Lung (tissue), 16 donors: ENCODE measurements around the gene PCIF1. TPM values are rescaled to one million over a fixed set of nuclear protein-coding genes. Genes with fewer than 3 reads are reported as not detected.
A peak's percentile ranks its signal among the peaks of the same experiment; 100 is the strongest.

Source experiments
- ATAC-seq: fragments of 200-7000 bp; cut with Tn5 transposase; one replicate; pipeline ENCODE4 v1.9.1; 2020; ENCODE audit warnings: moderate number of reproducible peaks; ENCODE audit not compliant: insufficient read depth, low FRiP score
- DNase-seq, 3 donors: peaks; one replicate each; pipeline ENCODE4 v3.0.0-alpha.2; 2013 to 2017
- H3K27ac ChIP-seq, 2 donors: one replicate each; pipeline ENCODE4 v1.5.1; 2013; ENCODE audit warnings: mild to moderate bottlenecking in 2 of 2, moderate library complexity in 2 of 2, control low read depth in 1 of 2, inconsistent platforms in 1 of 2, low read depth in 1 of 2, low read length in 1 of 2
- H3K27me3 ChIP-seq, 3 donors: one replicate each; pipeline ENCODE4 v1.5.1; 2013; ENCODE audit warnings: low read length in 2 of 3; ENCODE audit not compliant: control insufficient read depth in 3 of 3, insufficient read depth in 3 of 3
- H3K36me3 ChIP-seq, 4 donors: one replicate each; pipeline ENCODE4 v1.5.1; 2013; ENCODE audit warnings: low read length in 4 of 4, mild to moderate bottlenecking in 1 of 4, moderate library complexity in 1 of 4; ENCODE audit not compliant: control insufficient read depth in 4 of 4, insufficient read depth in 4 of 4
- H3K4me1 ChIP-seq, 5 donors: one replicate each; pipeline ENCODE4 v1.5.1; 2013; ENCODE audit warnings: low read length in 5 of 5, mild to moderate bottlenecking in 2 of 5, moderate library complexity in 1 of 5; ENCODE audit not compliant: control insufficient read depth in 5 of 5, insufficient read depth in 5 of 5
- H3K4me3 ChIP-seq: one replicate; pipeline ENCODE4 v1.5.1; 2013; ENCODE audit warnings: mild to moderate bottlenecking, control low read depth, moderate library complexity
- H3K9ac ChIP-seq, 2 donors: one replicate each; pipeline ENCODE4 v1.5.1; 2013; ENCODE audit warnings: low read length in 2 of 2, control low read depth in 1 of 2; ENCODE audit not compliant: insufficient read depth in 1 of 2
- H3K9me3 ChIP-seq, 4 donors: one replicate each; pipeline ENCODE4 v1.5.1; 2013; ENCODE audit warnings: low read length in 3 of 4, mild to moderate bottlenecking in 1 of 4, moderate library complexity in 1 of 4; ENCODE audit not compliant: control insufficient read depth in 4 of 4, insufficient read depth in 3 of 4
- WGBS, 2 donors: extraction: QIAGEN DNeasy Blood & Tissue Kit; methylation state at CpG; one replicate each; pipeline ENCODE4 v1.1.7; 2013; 5-methylcytosine and 5-hydroxymethylcytosine counted together
- long read RNA-seq, 5 donors: transcript quantifications; one replicate each; lab custom pipeline, GENCODE V29; 2026
- polyA plus RNA-seq, 2 donors: library from polyadenylated mRNA; stranded (reverse); fragments of 200-250 nt; gene quantifications; one replicate each; pipeline ENCODE4 v1.2.1, GENCODE V29; 2013
- total RNA-seq, 2 donors: library from RNA; depleted of rRNA in 1 of 2; stranded (reverse); fragments of >200 nt in 1 of 2; gene quantifications; one replicate each; pipeline ENCODE4 v1.2.1, GENCODE V29; 2014 to 2021
- TF ChIP-seq, protein P1 (sequence below): IDR thresholded peaks from 2 replicates; pipeline ENCODE4 v1.5.1; 2012; ENCODE audit warnings: mild to moderate bottlenecking; ENCODE audit errors: control extremely low read depth, extremely low read depth
- donor health status: control.
- donor health status: control.
- donor health status: Bipolar disorder and iron deficiency.
- donor health status: healthy.
- donor health status: DM: yes; HTN: yes; CAD: no.

PCIF1 gene
- total RNA-seq (10 to 100 TPM; 27.7 to 48.1 TPM), polyA plus RNA-seq (10 to 100 TPM; 28.4 to 35.6 TPM)
- long read RNA-seq, donor 1, transcript PCIF1-201 (17 exons, 2,747 nt), result major isoform, 7 of 10 reads
- long read RNA-seq, donor 1, partial matches to known transcripts, result 0 of 10 reads
- long read RNA-seq, donor 1, other reads (novel, unspliced or antisense), result 0 of 10 reads
- long read RNA-seq, donor 2, partial matches to known transcripts, result 0 of 1 reads
- long read RNA-seq, donor 2, other reads (novel, unspliced or antisense), result 0 of 1 reads
- long read RNA-seq, donor 3, transcript PCIF1-201 (17 exons, 2,747 nt), result major isoform, 5 of 13 reads
- long read RNA-seq, donor 3, partial matches to known transcripts, result 7 of 13 reads
- long read RNA-seq, donor 3, other reads (novel, unspliced or antisense), result 0 of 13 reads
- long read RNA-seq, donor 4, partial matches to known transcripts, result 0 of 2 reads
- long read RNA-seq, donor 4, other reads (novel, unspliced or antisense), result 0 of 2 reads
- long read RNA-seq, donor 5, transcript PCIF1-203 (2 exons, 627 nt), result minor isoform, 5 of 21 reads
- long read RNA-seq, donor 5, transcript PCIF1-201 (17 exons, 2,747 nt), result major isoform, 9 of 21 reads
- long read RNA-seq, donor 5, partial matches to known transcripts, result 7 of 21 reads
- long read RNA-seq, donor 5, other reads (novel, unspliced or antisense), result 0 of 21 reads

- Histone ChIP-seq H3K27ac (peak within 1 kb of the TSS; percentile 97 to 100), H3K36me3 (peaks cover 7 to 26% (median 23%) of the 10 kb centered on the region in 4 donors), H3K4me1 (peaks cover 0 to 9% (median 2%) of the 10 kb centered on the region in 5 donors), H3K27me3 (no peaks in the 10 kb centered on the region), H3K9ac (peak within 1 kb of the TSS; percentile 92 to 98), H3K4me3 (peak within 1 kb of the TSS; percentile 57), H3K9me3 (no peaks in the 10 kb centered on the region)
- ATAC-seq (peak; percentile 90), DNase-seq (peak; percentile 99 to 100 (median 99))
- 0 to 1% methylated on average over 71 to 102 of the region's 102 CpGs for WGBS, 2 donors
- TF ChIP-seq, protein P1, sequence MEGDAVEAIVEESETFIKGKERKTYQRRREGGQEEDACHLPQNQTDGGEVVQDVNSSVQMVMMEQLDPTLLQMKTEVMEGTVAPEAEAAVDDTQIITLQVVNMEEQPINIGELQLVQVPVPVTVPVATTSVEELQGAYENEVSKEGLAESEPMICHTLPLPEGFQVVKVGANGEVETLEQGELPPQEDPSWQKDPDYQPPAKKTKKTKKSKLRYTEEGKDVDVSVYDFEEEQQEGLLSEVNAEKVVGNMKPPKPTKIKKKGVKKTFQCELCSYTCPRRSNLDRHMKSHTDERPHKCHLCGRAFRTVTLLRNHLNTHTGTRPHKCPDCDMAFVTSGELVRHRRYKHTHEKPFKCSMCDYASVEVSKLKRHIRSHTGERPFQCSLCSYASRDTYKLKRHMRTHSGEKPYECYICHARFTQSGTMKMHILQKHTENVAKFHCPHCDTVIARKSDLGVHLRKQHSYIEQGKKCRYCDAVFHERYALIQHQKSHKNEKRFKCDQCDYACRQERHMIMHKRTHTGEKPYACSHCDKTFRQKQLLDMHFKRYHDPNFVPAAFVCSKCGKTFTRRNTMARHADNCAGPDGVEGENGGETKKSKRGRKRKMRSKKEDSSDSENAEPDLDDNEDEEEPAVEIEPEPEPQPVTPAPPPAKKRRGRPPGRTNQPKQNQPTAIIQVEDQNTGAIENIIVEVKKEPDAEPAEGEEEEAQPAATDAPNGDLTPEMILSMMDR, result no peak
Observed at GRCh38 chr20:45934586-45935415, at the start of gene PCIF1. PCIF1 (plus strand) TSS chr20:45934683; CDS start chr20:45939000, 4,317 bp downstream.

- no peak overlapping the region for H3K4me3 ChIP-seq
- TF ChIP-seq, protein P1, result no peak
- peaks cover 0 to 13% (median 4%) of the 10 kb centered on the region in 5 donors for H3K4me1 ChIP-seq
- no peaks in the 10 kb centered on the region for H3K27me3 ChIP-seq
- no peak for DNase-seq
- peaks cover 10 to 26% (median 13%) of the 10 kb centered on the region in 4 donors for H3K36me3 ChIP-seq
- ATAC-seq, result no peak
- H3K27ac ChIP-seq, result no peak overlapping the region
- no peak overlapping the region for H3K9ac ChIP-seq
- no peaks in the 10 kb centered on the region for H3K9me3 ChIP-seq
- 92 to 96% methylated on average over 18 to 19 of the region's 19 CpGs for WGBS, 2 donors
Observed at GRCh38 chr20:45886590-45887345, 47.7 kb upstream of the PCIF1 start.

DNA sequence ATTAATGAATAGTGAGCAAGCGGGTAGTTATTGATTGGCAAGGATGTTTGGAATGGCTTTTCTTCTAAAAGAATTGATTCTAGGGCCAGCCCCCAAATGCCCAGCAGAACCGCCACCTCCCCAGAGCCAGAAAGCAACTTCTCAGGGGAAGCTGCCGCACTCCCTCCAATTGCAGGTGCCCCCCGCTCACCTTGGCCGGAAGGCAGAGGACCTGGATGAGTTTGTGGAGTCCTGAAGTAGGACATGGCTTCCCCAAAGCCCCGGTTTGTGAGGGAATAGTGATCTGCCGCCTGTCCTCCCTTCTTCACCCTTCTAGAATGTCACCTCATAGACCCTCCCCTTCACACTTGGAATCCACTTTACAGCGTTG lies 47.2 kb upstream of the PCIF1 start, which contains the start of gene SPATA25:
SPATA25 (minus strand) TSS at position 277 of the 370 bp plus-strand sequence; CDS start at position 245, 32 bp downstream.
- Histone ChIP-seq H3K4me3 (no peak within 1 kb of the TSS), H3K9me3 (no peaks in the 10 kb centered on the region), H3K27ac (no peak within 1 kb of the TSS), H3K36me3 (peaks cover 10 to 26% (median 13%) of the 10 kb centered on the region in 4 donors), H3K27me3 (no peaks in the 10 kb centered on the region), H3K4me1 (peaks cover 0 to 14% (median 8%) of the 10 kb centered on the region in 5 donors), H3K9ac (no peak within 1 kb of the TSS)
- ATAC-seq (no peak), DNase-seq (no peak)
- TF ChIP-seq, protein P1, result no peak
- 92 to 96% methylated on average over 8 of the region's 8 CpGs for WGBS, 2 donors
